Fibroblast of skin of back (primary cell): Measurements from ENCODE around the gene SOX9.

Experiments used
- DNase-seq: peaks from one replicate; pipeline ENCODE4 v3.0.0-alpha.2; 2013

Gene SOX9

DNA sequence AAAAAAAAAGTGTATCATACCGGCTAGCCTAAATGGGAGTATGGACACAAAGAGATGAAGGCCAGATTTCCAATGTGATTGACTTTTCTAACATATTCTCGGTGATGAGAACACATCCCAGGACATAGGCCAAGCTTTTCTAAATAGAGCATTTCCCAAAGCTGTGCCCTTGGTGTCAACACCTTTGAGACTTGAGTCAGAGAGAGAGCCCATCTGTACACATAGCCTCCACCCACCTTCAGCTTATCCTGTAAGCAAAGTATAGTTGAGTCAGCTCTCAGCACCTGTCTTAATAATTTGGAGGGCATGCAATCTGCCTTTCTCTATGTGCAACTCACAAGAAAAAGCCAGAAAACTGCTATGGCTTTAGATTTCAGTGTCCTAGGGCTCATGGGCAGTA lies 42.7 kb downstream of the SOX9 start:
- DNase-seq = no peak

DNA sequence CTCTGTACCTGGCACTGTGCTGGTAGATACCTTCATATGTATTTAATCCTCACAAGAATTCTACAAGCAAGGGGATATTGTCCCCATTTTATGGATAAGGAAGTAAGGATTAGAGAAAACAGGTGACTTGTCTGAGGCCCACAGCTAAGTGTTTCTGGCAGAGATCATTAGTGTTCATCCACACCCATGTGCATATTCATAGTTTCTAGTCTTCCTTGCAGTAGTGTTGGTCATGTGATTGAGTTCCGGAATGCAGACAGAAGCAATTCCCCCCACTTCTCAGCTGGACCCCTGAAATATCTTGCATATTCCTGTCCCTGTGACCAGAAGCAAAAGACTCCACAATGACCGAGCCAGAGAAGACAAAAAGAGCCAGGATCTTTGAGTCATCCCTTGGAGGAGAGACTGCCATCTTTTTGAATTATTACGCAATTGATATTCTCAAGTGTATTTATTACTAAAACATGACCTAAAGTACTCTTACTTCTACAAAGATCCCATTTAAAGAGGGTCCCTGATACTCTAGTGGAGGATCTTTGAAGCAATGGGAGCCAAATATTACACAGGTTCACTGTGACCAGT lies 43.4 kb downstream of the SOX9 start:
- DNase-seq = no peak

- DNase-seq = no peak
These were observed 44.5 kb downstream of the SOX9 start for GRCh38 chr17:72165192-72165866.

DNA sequence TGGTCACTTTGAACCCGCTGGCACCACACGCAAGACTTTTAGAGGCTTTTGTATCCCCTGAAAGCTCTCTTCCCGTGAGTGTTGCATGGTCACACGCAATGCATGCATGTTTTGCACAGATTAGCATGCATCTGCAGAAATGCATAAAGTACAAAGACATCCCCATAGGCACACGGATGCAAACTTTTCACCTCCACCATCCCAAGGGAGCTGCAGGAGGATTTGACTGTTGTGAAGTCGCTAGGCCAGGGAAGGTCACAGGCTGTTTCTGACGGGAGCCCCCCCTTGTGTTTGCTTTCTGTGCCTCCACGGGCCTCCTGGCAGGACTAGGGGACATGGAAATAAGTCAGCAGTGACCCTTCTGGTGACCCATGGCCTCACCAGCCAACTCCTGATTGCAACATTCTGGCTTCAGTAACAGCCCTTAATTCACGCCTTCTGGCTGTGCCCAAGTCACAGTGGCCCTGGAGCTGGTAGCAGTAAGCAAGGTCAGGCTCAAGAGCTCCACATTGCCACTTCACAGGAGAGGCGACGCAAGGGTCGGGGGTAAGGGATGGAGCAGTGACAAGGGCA lies 45.1 kb downstream of the SOX9 start:
- DNase-seq = no peak

DNA sequence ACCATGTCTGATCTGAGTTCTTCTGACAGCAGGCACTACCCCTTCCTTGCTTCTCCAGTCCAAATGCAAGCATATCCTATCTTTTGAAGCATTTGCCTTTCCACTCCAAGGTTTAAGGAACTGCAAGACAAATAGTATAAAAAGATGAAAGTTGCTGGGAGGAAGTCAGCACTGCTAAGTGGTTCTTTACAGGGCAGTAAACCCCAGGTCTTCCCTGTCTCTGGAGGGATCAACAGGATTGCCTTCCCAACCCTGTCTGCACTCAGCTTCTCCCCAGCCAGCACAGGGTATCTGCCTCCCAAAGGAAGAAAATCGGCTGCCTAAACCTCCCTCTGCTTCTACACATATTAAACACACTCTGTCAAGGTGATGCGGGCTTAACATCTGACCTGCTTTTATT lies 46.8 kb downstream of the SOX9 start:
- DNase-seq = no peak

GRCh38 chr17:72169823-72170222 lies 49.0 kb downstream of the SOX9 start:
- no peak for DNase-seq

DNA sequence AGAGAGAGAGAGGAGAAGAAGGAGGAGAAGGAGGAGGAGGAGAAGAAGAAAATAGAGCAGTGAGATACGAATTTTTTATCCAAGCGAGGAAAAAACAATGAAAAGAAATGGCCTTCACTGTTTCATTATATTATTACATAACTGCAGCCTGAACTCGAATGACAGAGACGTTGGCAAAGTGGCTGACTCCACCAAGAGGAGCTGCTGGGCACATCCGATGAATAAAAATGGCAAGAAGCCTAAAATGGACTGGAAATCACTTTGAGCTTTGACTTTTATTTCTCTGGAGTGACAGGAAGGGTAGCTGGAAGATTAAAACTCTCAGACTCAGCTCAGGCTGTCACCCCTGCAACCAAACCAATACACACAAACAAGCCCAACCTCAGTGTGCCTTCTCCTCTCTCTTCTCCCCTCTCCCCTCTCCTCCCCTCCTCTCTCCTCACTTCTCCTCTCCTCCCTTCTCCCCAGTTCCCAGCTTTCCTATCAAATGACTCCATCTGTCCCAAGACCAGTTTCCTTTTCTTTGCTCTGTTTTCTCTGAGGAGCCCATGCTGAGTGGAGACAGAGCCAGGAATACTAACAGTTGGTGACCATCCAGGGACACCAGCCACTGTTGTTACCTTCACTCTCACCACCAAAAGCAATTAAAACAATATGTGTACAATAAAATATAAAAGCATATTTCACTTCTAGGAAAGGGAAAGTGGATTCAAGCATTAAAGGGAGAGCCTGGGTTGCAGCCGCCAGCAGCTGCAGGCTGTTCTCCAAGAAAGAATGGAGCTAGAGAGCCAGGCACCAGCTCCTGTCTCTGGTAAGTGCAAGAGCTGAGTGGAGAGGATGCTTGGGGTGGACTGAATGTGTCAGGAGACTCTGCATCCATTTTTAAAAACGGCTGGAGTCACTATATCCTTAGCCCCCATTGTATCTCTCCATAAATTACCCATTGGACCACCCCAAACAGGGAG lies 51.2 kb downstream of the SOX9 start:
- DNase-seq = no peak

DNA sequence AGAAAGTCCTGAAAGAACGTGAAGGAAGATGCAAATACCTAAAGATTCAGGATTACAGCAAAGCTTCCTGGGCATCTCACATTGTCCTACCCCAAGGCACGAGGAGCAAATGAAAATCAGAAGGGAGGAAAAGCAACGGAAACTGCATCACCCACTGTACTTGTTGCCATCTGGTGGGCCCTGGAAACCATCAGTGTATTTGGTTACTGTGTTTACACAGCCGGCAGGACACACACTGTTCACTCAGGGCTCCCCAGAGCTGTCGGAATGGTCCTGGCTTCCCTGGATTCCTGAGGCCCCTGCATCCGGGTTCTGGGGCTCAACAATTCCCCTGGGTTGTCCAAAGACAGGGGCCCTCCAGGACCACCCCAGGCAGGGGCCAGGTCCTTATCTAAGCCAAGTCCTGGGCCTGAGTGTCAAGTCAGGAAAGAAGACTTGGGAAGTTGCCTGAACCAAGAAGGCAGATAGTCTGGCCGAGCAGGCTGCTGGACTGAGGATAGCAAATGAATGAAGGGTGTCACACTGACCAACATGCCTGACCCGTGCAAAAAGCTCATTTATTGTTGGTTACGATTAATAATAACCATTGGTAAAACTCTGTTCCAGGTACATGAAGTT lies 52.8 kb downstream of the SOX9 start:
- DNase-seq = no peak

GRCh38 chr17:72175263-72175662 lies 54.4 kb downstream of the SOX9 start:
- DNase-seq = no peak
